Calu3 (cell line): Measurements from ENCODE around the gene NBEAL2. TPM values are rescaled to one million over a fixed set of nuclear protein-coding genes. Genes with fewer than 3 reads are reported as not detected.

Source experiments
- BruUV-seq: library from RNA; stranded (reverse); fragments of 400-500 nt; replicated peaks from 2 replicates; lab custom pipeline; 2021; lab: Mats Ljungman, UMichigan
- CTCF ChIA-PET: fragments of 300-600 bp; sonication (Branson Sonifier 250); formaldehyde crosslinking; loops from one replicate; lab custom pipeline; 2022; ENCODE audit warnings: antibody characterized with exemption; lab: Charles Lee
- DNase-seq: peaks from one replicate; pipeline ENCODE4 v3.0.0; 2022
- H3K27ac Mint-ChIP-seq: one replicate; pipeline ENCODE4 v1.8.0; 2022; ENCODE audit warnings: mixed read lengths; ENCODE audit not compliant: unreplicated experiment
- H3K27me3 Mint-ChIP-seq: one replicate; pipeline ENCODE4 v1.8.0; 2022; ENCODE audit warnings: mixed read lengths; ENCODE audit not compliant: unreplicated experiment
- H3K36me3 Mint-ChIP-seq: one replicate; pipeline ENCODE4 v1.8.0; 2022; ENCODE audit warnings: mild to moderate bottlenecking, moderate library complexity, mixed read lengths; ENCODE audit not compliant: insufficient read depth, unreplicated experiment
- H3K4me1 Mint-ChIP-seq: one replicate; pipeline ENCODE4 v1.8.0; 2022; ENCODE audit warnings: mild to moderate bottlenecking, low read depth, mixed read lengths; ENCODE audit not compliant: unreplicated experiment
- H3K4me3 Mint-ChIP-seq: one replicate; pipeline ENCODE4 v1.8.0; 2022; ENCODE audit warnings: mild to moderate bottlenecking, low read depth, moderate library complexity, mixed read lengths; ENCODE audit not compliant: unreplicated experiment
- H3K9me3 Mint-ChIP-seq: one replicate; pipeline ENCODE4 v1.8.0; 2022; ENCODE audit warnings: low read depth, mixed read lengths; ENCODE audit not compliant: unreplicated experiment
- intact Hi-C: fragments of 100-400 bp; cut with micrococcal nuclease; formaldehyde crosslinking; loops from one replicate; pipeline ENCODE4 v1.10.0; 2022; ENCODE audit not compliant: unreplicated experiment
- total RNA-seq: library from RNA; stranded (reverse); gene quantifications from 2 replicates; pipeline ENCODE4 v1.2.3, GENCODE V29; 2022
- TF ChIP-seq, protein P1 (sequence below): fragments of 200-600 bp; IDR thresholded peaks from one replicate; pipeline ENCODE4 v1.8.0; 2022; ENCODE audit warnings: antibody characterized with exemption; ENCODE audit not compliant: unreplicated experiment

The NBEAL2 gene
- total RNA-seq, 1 experiment from 2014 or later = 143 TPM

- DNase-seq = no peak
- TF ChIP-seq, protein P1, sequence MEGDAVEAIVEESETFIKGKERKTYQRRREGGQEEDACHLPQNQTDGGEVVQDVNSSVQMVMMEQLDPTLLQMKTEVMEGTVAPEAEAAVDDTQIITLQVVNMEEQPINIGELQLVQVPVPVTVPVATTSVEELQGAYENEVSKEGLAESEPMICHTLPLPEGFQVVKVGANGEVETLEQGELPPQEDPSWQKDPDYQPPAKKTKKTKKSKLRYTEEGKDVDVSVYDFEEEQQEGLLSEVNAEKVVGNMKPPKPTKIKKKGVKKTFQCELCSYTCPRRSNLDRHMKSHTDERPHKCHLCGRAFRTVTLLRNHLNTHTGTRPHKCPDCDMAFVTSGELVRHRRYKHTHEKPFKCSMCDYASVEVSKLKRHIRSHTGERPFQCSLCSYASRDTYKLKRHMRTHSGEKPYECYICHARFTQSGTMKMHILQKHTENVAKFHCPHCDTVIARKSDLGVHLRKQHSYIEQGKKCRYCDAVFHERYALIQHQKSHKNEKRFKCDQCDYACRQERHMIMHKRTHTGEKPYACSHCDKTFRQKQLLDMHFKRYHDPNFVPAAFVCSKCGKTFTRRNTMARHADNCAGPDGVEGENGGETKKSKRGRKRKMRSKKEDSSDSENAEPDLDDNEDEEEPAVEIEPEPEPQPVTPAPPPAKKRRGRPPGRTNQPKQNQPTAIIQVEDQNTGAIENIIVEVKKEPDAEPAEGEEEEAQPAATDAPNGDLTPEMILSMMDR = no peak
- Mint-ChIP-seq H3K4me1 (peaks cover 74% of the 10 kb centered on the region), H3K27ac (peak overlapping the region; percentile 81), H3K9me3 (no peaks in the 10 kb centered on the region), H3K36me3 (peaks cover 38% of the 10 kb centered on the region), H3K4me3 (no peak overlapping the region), H3K27me3 (no peaks in the 10 kb centered on the region)
- CTCF ChIA-PET = no interaction called here
- BruUV-seq = no TSS peak
- intact Hi-C loops = no loop called here
Observed at GRCh38 chr3:46959161-46959511, 20.3 kb upstream of the NBEAL2 start.

DNA sequence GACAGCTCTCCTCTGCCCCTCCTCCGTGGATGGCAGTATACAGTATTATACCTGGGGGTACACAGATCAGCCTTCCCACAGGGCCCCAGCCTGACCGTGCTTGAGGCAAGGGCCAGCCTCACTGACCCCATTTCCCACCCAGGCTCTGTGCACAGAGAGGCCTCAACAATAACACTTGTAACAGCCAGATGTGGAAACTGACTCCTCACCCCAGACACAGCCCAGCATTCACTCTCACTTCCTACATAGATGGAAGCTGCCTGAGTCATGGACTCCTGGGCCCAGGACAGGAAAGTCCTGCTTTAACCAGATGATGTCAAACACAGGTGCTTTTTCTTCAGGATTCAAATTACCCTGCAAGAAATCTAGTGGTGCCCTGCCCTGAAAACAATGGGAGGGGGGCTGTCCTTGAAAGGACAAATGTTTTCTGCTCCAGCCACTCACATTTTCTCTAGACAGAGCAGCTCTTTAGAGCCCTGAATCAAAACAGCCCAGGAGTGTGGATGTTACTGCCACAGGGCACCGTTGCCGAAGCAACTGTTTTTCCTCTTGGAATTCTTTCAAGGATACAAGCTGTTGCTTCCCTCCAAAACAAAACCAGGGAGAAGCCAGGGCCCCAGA, 19.3 kb upstream of the NBEAL2 start:
- H3K4me1 Mint-ChIP-seq = peaks cover 66% of the 10 kb centered on the region
- peaks cover 41% of the 10 kb centered on the region for H3K36me3 Mint-ChIP-seq
- no TSS peak for BruUV-seq
- H3K27me3 Mint-ChIP-seq = no peaks in the 10 kb centered on the region
- peak overlapping the region; percentile 50 for H3K4me3 Mint-ChIP-seq
- no peaks in the 10 kb centered on the region for H3K9me3 Mint-ChIP-seq
- CTCF ChIA-PET = interaction anchor here (0.7 to 1.1 kb wide), 2 partner anchors 25 to 34 kb away, joined by 3 to 4 read pairs; no protein-coding TSS in a partner anchor
- peak overlapping the region; percentile 81 for H3K27ac Mint-ChIP-seq
- TF ChIP-seq, protein P1 = no peak
- DNase-seq = peak; percentile 54
- intact Hi-C loops = no loop called here

- H3K27me3 Mint-ChIP-seq = no peaks in the 10 kb centered on the region
Observed at GRCh38 chr3:46960835-46961234, 18.6 kb upstream of the NBEAL2 start.

GRCh38 chr3:46962427-46962826, 17.0 kb upstream of the NBEAL2 start:
- Mint-ChIP-seq H3K36me3 (peaks cover 41% of the 10 kb centered on the region), H3K27ac (no peak overlapping the region), H3K4me3 (no peak overlapping the region), H3K27me3 (no peaks in the 10 kb centered on the region), H3K4me1 (peaks cover 66% of the 10 kb centered on the region), H3K9me3 (no peaks in the 10 kb centered on the region)
- intact Hi-C loops = no loop called here
- TF ChIP-seq, protein P1 = no peak
- DNase-seq = no peak
- CTCF ChIA-PET = no interaction called here
- BruUV-seq = no TSS peak

More at GRCh38 chr3:46960835-46961234, 18.6 kb upstream of the NBEAL2 start:
- CTCF ChIA-PET = interaction anchor here (0.7 to 1.1 kb wide), 2 partner anchors 25 to 34 kb away, joined by 3 to 4 read pairs; no protein-coding TSS in a partner anchor
- TF ChIP-seq, protein P1 = no peak
- H3K4me3 Mint-ChIP-seq = peak overlapping the region; percentile 50
- no TSS peak for BruUV-seq
- H3K27ac Mint-ChIP-seq = peak overlapping the region; percentile 81
- peaks cover 66% of the 10 kb centered on the region for H3K4me1 Mint-ChIP-seq
- no peak for DNase-seq
- intact Hi-C loops = no loop called here
- H3K36me3 Mint-ChIP-seq = peaks cover 41% of the 10 kb centered on the region
- no peaks in the 10 kb centered on the region for H3K9me3 Mint-ChIP-seq
